Osteoblast (primary cell): ENCODE measurements around the gene CGRRF1. TPM values are rescaled to one million over a fixed set of nuclear protein-coding genes. Genes with fewer than 3 reads are reported as not detected.

Source experiments
- DNase-seq: peaks from one replicate; pipeline ENCODE4 v3.0.0; 2011; ENCODE audit warnings: low spot score, mixed read lengths; ENCODE audit not compliant: insufficient read length; ENCODE audit errors: missing footprints
- H2AFZ ChIP-seq: 2 replicates; pipeline ENCODE4 v1.6.0; 2011; ENCODE audit warnings: mild to moderate bottlenecking, low read length
- H3K27ac ChIP-seq: 2 replicates; pipeline ENCODE4 v1.5.1; 2011; ENCODE audit warnings: mild to moderate bottlenecking, low read depth, low read length, moderate library complexity
- H3K27me3 ChIP-seq: 2 replicates; pipeline ENCODE4 v1.6.0; 2012; ENCODE audit warnings: mild to moderate bottlenecking, control low read depth, inconsistent platforms, low read length, moderate library complexity; ENCODE audit not compliant: insufficient read depth
- H3K36me3 ChIP-seq: 2 replicates; pipeline ENCODE4 v1.5.1; 2011; ENCODE audit warnings: mild to moderate bottlenecking, low read length, control low read depth, moderate library complexity; ENCODE audit not compliant: insufficient read depth
- H3K4me1 ChIP-seq: 2 replicates; pipeline ENCODE4 v1.5.1; 2011; ENCODE audit warnings: mild to moderate bottlenecking, low read length, control low read depth, moderate library complexity; ENCODE audit not compliant: insufficient read depth
- H3K4me2 ChIP-seq: 2 replicates; pipeline ENCODE4 v1.6.0; 2011; ENCODE audit warnings: mild to moderate bottlenecking, low read length; ENCODE audit not compliant: insufficient read depth
- H3K4me3 ChIP-seq: fragments of 200-600 bp; sonication (generic); 3 replicates; pipeline ENCODE4 v1.5.1; 2012; ENCODE audit warnings: mild to moderate bottlenecking, low read length, inconsistent platforms; ENCODE audit not compliant: insufficient read depth
- H3K79me2 ChIP-seq: 2 replicates; pipeline ENCODE4 v1.6.0; 2012; ENCODE audit warnings: mild to moderate bottlenecking, low read length, control low read depth, inconsistent platforms; ENCODE audit not compliant: insufficient read depth
- H3K9me3 ChIP-seq: 2 replicates; pipeline ENCODE4 v1.5.1; 2011; ENCODE audit warnings: low read depth, low read length, control low read depth
- H4K20me1 ChIP-seq: 2 replicates; pipeline ENCODE4 v1.6.0; 2012; ENCODE audit warnings: mild to moderate bottlenecking, low read length, control low read depth; ENCODE audit not compliant: insufficient read depth
- total RNA-seq: library from RNA; depleted of rRNA; stranded (reverse); fragments of >200 nt; gene quantifications from 2 replicates; pipeline ENCODE4 v1.2.3, GENCODE V29; 2012
- TF ChIP-seq, protein P1 (sequence below): IDR thresholded peaks from 2 replicates; pipeline ENCODE4 v1.5.1; 2011; ENCODE audit warnings: mild to moderate bottlenecking, low read depth, low read length, moderate library complexity; ENCODE audit errors: extremely low read depth

Gene CGRRF1
- total RNA-seq, 1 donor = 17.4 TPM

DNA sequence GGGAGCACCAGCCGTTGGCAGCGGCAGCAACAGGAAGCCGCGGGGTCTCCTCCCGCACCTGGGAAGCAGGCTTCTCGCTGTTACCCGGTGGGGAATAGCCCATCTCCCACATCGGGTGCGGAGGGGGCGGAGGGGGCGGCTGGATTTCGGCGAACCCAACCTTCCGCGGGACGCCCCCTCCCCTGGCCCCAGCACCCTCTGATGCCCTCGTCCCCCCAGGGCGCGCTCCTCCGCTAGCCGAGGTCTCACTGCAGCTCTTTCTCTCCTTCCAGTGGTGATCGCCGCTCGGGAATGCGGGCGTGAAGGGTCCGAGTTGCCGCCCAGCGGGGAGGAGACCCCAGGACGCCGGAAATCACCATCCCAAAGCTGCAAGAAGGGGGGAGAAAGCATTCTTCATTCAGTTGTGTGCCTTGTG lies 57.5 kb downstream of the CGRRF1 start:
- Histone ChIP-seq H3K36me3 (no peaks in the 10 kb centered on the region), H3K27ac (peak overlapping the region; percentile 85), H2AFZ (peak overlapping the region; percentile 18), H3K4me2 (peak overlapping the region; percentile 93), H3K27me3 (no peaks in the 10 kb centered on the region), H3K4me3 (peak overlapping the region; percentile 86), H3K79me2 (peaks cover 46% of the 10 kb centered on the region), H4K20me1 (peaks cover 4% of the 10 kb centered on the region), H3K9me3 (no peaks in the 10 kb centered on the region), H3K4me1 (peaks cover 46% of the 10 kb centered on the region)
- TF ChIP-seq, protein P1, sequence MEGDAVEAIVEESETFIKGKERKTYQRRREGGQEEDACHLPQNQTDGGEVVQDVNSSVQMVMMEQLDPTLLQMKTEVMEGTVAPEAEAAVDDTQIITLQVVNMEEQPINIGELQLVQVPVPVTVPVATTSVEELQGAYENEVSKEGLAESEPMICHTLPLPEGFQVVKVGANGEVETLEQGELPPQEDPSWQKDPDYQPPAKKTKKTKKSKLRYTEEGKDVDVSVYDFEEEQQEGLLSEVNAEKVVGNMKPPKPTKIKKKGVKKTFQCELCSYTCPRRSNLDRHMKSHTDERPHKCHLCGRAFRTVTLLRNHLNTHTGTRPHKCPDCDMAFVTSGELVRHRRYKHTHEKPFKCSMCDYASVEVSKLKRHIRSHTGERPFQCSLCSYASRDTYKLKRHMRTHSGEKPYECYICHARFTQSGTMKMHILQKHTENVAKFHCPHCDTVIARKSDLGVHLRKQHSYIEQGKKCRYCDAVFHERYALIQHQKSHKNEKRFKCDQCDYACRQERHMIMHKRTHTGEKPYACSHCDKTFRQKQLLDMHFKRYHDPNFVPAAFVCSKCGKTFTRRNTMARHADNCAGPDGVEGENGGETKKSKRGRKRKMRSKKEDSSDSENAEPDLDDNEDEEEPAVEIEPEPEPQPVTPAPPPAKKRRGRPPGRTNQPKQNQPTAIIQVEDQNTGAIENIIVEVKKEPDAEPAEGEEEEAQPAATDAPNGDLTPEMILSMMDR = no peak
- peak; percentile 69 for DNase-seq

DNA sequence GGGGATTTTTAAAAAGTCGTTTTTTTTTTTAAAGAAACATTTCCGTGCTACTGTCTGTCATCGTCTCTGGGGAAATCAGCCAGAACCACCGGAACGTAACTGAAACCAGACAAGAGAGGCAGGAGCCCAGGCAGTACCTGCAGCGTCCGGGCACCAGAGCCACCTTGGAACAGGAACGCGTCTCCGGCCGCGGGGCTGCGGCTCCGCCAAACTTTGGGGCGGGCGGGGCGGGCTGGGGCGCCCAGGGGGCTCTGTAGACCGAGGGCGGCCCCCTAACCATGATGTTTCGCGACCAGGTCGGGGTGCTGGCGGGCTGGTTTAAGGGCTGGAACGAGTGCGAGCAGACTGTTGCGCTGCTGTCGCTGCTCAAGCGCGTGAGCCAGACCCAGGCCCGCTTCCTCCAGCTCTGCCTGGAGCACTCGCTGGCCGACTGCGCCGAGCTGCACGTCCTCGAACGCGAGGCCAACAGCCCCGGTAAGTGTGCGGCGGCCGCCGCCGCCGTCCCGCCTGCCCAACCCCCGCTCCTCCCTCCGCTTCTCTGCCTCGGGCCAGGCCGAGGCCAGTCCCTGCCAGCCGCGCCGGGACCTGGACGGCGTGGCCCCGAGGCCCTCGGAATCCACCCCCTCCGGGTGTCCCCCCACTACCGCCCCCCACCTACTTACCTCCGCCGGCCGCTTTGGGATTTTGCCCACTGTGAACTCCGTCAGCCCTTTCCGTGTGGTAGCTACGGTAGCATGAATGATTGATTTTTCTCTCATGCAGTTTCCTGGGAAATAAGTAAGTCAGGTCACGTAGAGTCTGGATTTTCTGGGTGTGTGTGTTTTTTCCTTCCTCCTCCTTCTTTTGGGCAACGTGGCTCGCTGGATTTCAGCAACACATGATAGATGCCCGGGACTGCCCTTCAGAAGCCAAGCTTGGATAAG lies 58.2 kb downstream of the CGRRF1 start:
- peaks cover 1% of the 10 kb centered on the region for H3K36me3 ChIP-seq
- H3K79me2 ChIP-seq = peaks cover 52% of the 10 kb centered on the region
- no peaks in the 10 kb centered on the region for H3K27me3 ChIP-seq
- peak; percentile 89 for DNase-seq
- peak overlapping the region; percentile 18 for H2AFZ ChIP-seq
- H3K9me3 ChIP-seq = no peaks in the 10 kb centered on the region
- H3K27ac ChIP-seq = peak overlapping the region; percentile 85
- H3K4me1 ChIP-seq = peaks cover 40% of the 10 kb centered on the region
- peak overlapping the region; percentile 93 for H3K4me2 ChIP-seq
- peak overlapping the region; percentile 86 for H3K4me3 ChIP-seq
- TF ChIP-seq, protein P1 = no peak
- peaks cover 4% of the 10 kb centered on the region for H4K20me1 ChIP-seq

DNA sequence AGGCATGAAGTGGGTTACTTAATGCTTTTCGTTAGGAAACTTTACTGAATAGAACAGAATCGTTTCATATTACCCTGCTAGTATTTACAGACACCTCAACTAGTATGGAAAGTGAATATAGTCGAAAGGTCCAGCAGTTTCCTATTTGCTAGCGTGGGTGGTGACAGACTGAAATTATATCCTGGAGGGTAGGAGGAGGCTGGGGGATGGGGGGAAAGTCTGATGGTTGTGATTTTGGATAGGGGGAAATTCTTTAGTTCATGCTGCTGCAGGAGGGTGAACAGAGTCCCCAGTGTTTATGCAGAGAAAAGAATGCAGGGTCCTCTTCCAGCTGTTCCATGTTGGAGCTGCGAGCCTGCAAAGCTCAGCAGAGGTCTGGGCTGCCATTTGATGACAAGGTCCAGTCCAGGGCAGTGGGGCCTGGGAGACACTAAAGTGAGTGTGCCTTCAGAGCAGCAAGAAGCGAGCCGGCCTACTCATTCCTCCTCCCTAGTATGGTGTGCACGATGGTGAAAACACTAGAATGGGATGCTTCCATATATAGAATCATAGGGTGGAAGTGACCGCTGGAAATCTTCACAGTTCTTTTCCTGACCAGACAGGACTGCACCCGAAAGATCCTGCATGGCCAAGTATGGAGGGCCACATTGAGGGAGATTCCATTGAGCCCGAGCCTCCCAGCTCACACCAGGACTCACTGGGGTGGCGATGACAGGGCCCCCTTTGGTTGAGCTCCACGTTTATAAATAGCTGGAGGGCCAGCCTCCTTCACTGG lies 59.3 kb downstream of the CGRRF1 start:
- peak; percentile 88 for DNase-seq
- Histone ChIP-seq H3K36me3 (peaks cover 10% of the 10 kb centered on the region), H3K4me1 (peaks cover 37% of the 10 kb centered on the region), H3K4me3 (peak overlapping the region; percentile 86), H3K4me2 (peak overlapping the region; percentile 93), H4K20me1 (peaks cover 4% of the 10 kb centered on the region), H2AFZ (no peak overlapping the region), H3K27me3 (no peaks in the 10 kb centered on the region), H3K79me2 (peaks cover 63% of the 10 kb centered on the region), H3K27ac (peak overlapping the region; percentile 54), H3K9me3 (no peaks in the 10 kb centered on the region)
- TF ChIP-seq, protein P1 = no peak

DNA sequence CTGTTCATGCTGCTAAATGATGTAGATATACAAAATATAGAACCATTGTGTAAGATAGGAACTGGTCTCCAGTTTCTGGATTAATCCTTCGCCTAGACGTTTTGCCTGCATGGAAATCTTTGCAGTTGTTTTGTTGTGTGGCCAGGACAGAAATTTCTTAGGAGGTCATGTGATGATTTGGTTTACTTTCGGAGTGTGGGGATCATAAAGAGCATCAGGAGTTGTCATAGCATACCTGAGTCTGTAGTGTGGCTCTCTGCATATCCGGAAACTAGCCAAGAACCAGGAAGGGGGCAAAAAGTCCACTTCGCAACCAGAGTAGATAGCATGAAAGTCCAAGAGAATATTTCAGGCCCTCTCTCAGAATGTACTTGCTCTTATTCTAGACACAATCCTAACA lies 60.3 kb downstream of the CGRRF1 start:
- DNase-seq = no peak
- TF ChIP-seq, protein P1 = no peak
- peak overlapping the region; percentile 13 for H3K4me3 ChIP-seq

More for the DNA sequence above, 60.3 kb downstream of the CGRRF1 start:
- H3K9me3 ChIP-seq = no peaks in the 10 kb centered on the region
- H3K4me2 ChIP-seq = peak overlapping the region; percentile 93
- no peak overlapping the region for H2AFZ ChIP-seq
- peaks cover 28% of the 10 kb centered on the region for H3K4me1 ChIP-seq
- H3K79me2 ChIP-seq = peaks cover 73% of the 10 kb centered on the region
- H3K36me3 ChIP-seq = peaks cover 13% of the 10 kb centered on the region
- H3K27me3 ChIP-seq = no peaks in the 10 kb centered on the region
- H3K27ac ChIP-seq = peak overlapping the region; percentile 81
- peaks cover 8% of the 10 kb centered on the region for H4K20me1 ChIP-seq
